ENCODE measurements around the gene EOGT.

GRCh38 chr3:69016901-69017300, 3.4 kb upstream of the EOGT start:
- no peak for TF ChIP-seq CTCF (IDR thresholded peaks at IDR 0.05)
- no peak for TF ChIP-seq POLR2A (IDR thresholded peaks at IDR 0.05)
- no peak for TF ChIP-seq POLR2AphosphoS5 (IDR thresholded peaks at IDR 0.05)
- no peak for TF ChIP-seq EP300 (IDR thresholded peaks at IDR 0.05)
